GM21717 (cell line): ENCODE data around the gene WHRN.

Source experiments
- ATAC-seq: cut with Tn5 transposase; IDR thresholded peaks from one replicate; pipeline ENCODE4 v1.9.1; 2021; ENCODE audit warnings: mild to moderate bottlenecking, moderate library complexity; ENCODE audit not compliant: unreplicated experiment

The WHRN gene

GRCh38 chr9:114505187-114506081, at the start of gene WHRN:
WHRN (minus strand) TSS chr9:114505473; CDS start chr9:114504801, 672 bp downstream.
- ATAC-seq, result peak; percentile 78

- no peak for ATAC-seq
Measured at GRCh38 chr9:114553202-114553601, 47.9 kb upstream of the WHRN start.

GRCh38 chr9:114552706-114553105, 47.4 kb upstream of the WHRN start:
- ATAC-seq, result no peak

GRCh38 chr9:114551750-114552685, 46.7 kb upstream of the WHRN start:
- no peak for ATAC-seq

- no peak for ATAC-seq
Measured at GRCh38 chr9:114549697-114550330, 44.5 kb upstream of the WHRN start.

GRCh38 chr9:114546851-114547250, 41.6 kb upstream of the WHRN start:
- no peak for ATAC-seq

GRCh38 chr9:114545055-114545454, 39.8 kb upstream of the WHRN start:
- no peak for ATAC-seq

GRCh38 chr9:114539701-114540380, 34.6 kb upstream of the WHRN start:
- no peak for ATAC-seq

GRCh38 chr9:114538241-114538640, 33.0 kb upstream of the WHRN start:
- no peak for ATAC-seq

- ATAC-seq, result no peak
Measured at GRCh38 chr9:114532561-114533237, 27.4 kb upstream of the WHRN start.

GRCh38 chr9:114529285-114529684, 24.0 kb upstream of the WHRN start:
- no peak for ATAC-seq

- ATAC-seq, result no peak
Measured at GRCh38 chr9:114526807-114527206, 21.5 kb upstream of the WHRN start.

- no peak for ATAC-seq
Measured at GRCh38 chr9:114525513-114525912, 20.2 kb upstream of the WHRN start.

- no peak for ATAC-seq
Measured at GRCh38 chr9:114524247-114524681, 19.0 kb upstream of the WHRN start.

- ATAC-seq, result no peak
Measured at GRCh38 chr9:114522847-114523246, 17.6 kb upstream of the WHRN start.

- ATAC-seq, result no peak
Measured at GRCh38 chr9:114522286-114522685, 17.0 kb upstream of the WHRN start.

- ATAC-seq, result no peak
Measured at GRCh38 chr9:114521846-114522245, 16.6 kb upstream of the WHRN start.

GRCh38 chr9:114518599-114519022, 13.3 kb upstream of the WHRN start:
- peak; percentile 89 for ATAC-seq

- no peak for ATAC-seq
Measured at GRCh38 chr9:114518120-114518519, 12.8 kb upstream of the WHRN start.

GRCh38 chr9:114516913-114517312, 11.6 kb upstream of the WHRN start:
- no peak for ATAC-seq
